ENCODE data around the gene GATAD1. TPM values are rescaled to one million over a fixed set of nuclear protein-coding genes. Genes with fewer than 3 reads are reported as not detected.

GATAD1 gene
- total RNA-seq, 8 experiments from 2014 or later: 20.5 to 44.2 (median 32.8) TPM

GRCh38 chr7:92503767-92504166, 56.5 kb downstream of the GATAD1 start:
- no peak for ATAC-seq (replicated peaks in 6 of 8)
- in situ Hi-C loops (cut with MboI; ENCODE audit: low pct_unique_long_range_greater_than_20kb in 2 of 9, low sequenced_read_pairs in 9 of 9, unreplicated experiment in 9 of 9): no loop called here
- Histone ChIP-seq H3K4me1 (replicated peaks in 1 of 2) (no peaks in the 10 kb centered on the region), H3K27ac (no peak overlapping the region), H3K4me3 (no peak overlapping the region)
- WGBS, 10 experiments: 60 to 100% (median 85%) methylated on average over 1 to 2 of the region's 2 CpGs; no CpG with 5 or more reads in 2 of the 10 experiments

- in situ Hi-C loops (cut with MboI; ENCODE audit: low pct_unique_long_range_greater_than_20kb in 2 of 9, low sequenced_read_pairs in 9 of 9, unreplicated experiment in 9 of 9): no loop called here
- H3K4me1 ChIP-seq (replicated peaks in 1 of 2): no peaks in the 10 kb centered on the region
- WGBS, 10 experiments: 69 to 100% (median 89%) methylated on average over 1 to 3 of the region's 3 CpGs; no CpG with 5 or more reads in 3 of the 10 experiments
- no peak overlapping the region for H3K4me3 ChIP-seq
- no peak overlapping the region for H3K27ac ChIP-seq
- ATAC-seq (replicated peaks in 6 of 8): no peak
Observed at GRCh38 chr7:92504563-92504962, 57.3 kb downstream of the GATAD1 start.

- Histone ChIP-seq H3K27ac (no peak overlapping the region), H3K4me3 (no peak overlapping the region), H3K4me1 (replicated peaks in 1 of 2) (no peaks in the 10 kb centered on the region)
- in situ Hi-C loops (cut with MboI; ENCODE audit: low pct_unique_long_range_greater_than_20kb in 2 of 9, low sequenced_read_pairs in 9 of 9, unreplicated experiment in 9 of 9): no loop called here
- 51 to 100% (median 90%) methylated on average over 1 to 2 of the region's 2 CpGs for WGBS, 10 experiments
- no peak for ATAC-seq (replicated peaks in 6 of 8)
Observed at GRCh38 chr7:92506363-92506762, 59.1 kb downstream of the GATAD1 start.

- Histone ChIP-seq H3K4me1 (replicated peaks in 1 of 2) (no peaks in the 10 kb centered on the region), H3K27ac (no peak overlapping the region), H3K4me3 (no peak overlapping the region)
- no peak for ATAC-seq (replicated peaks in 6 of 8)
- WGBS, 10 experiments: 74 to 99% (median 95%) methylated on average over 3 to 5 of the region's 5 CpGs
- in situ Hi-C loops (cut with MboI; ENCODE audit: low pct_unique_long_range_greater_than_20kb in 2 of 9, low sequenced_read_pairs in 9 of 9, unreplicated experiment in 9 of 9): no loop called here
Observed at GRCh38 chr7:92508946-92509345, 61.7 kb downstream of the GATAD1 start.

Other genes starting within 250 kb of the GATAD1 start
- 10 to 100 TPM; 26.7 to 75.1 (median 35.5) TPM for gene KRIT1, start 201.6 kb upstream of the GATAD1 start, total RNA-seq
- 10 to 100 TPM; 28.7 to 96.9 (median 49.8) TPM for gene ANKIB1, start 201.5 kb upstream of the GATAD1 start, total RNA-seq
- 1 to 10 TPM in 7 of 8 experiments, under 1 TPM in 1; 0.92 to 3.8 (median 2.1) TPM for gene ERVW-1, start 30.5 kb downstream of the GATAD1 start, total RNA-seq
- 10 to 100 TPM; 19.2 to 51.9 (median 25.9) TPM for gene PEX1, start 81.0 kb downstream of the GATAD1 start, total RNA-seq
- gene RBM48, start 81.3 kb downstream of the GATAD1 start, total RNA-seq: 10 to 100 TPM; 11.4 to 18.3 (median 15.2) TPM
- gene FAM133B, start 142.9 kb downstream of the GATAD1 start, total RNA-seq: 10 to 100 TPM; 19.6 to 45.1 (median 30.4) TPM